Measurements from ENCODE around the gene PDE4D.

PDE4D gene

DNA sequence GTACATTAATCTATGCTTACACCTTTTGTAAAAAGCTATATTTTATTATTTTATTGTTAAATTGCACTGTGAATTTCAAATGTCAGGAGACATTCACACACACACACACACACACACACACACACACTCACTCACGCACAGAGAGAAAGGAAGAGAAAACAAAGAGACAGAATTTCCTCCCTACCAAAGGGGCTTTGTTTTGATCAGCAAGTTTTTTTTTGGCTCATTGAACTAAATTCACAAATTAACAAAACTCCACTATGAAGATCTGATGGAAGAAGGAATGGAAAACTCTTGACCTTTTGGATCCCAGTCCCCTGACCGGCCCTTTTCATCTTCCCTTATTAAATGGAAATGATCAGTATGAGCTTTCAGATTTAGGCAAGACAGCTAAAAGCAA, 161.2 kb downstream of the PDE4D start:
- DNase-seq, result no peak

- no peak for DNase-seq
Observed at GRCh38 chr5:59731809-59732208, 161.7 kb downstream of the PDE4D start.

GRCh38 chr5:59729820-59730219, 163.7 kb downstream of the PDE4D start:
- no peak for DNase-seq

DNA sequence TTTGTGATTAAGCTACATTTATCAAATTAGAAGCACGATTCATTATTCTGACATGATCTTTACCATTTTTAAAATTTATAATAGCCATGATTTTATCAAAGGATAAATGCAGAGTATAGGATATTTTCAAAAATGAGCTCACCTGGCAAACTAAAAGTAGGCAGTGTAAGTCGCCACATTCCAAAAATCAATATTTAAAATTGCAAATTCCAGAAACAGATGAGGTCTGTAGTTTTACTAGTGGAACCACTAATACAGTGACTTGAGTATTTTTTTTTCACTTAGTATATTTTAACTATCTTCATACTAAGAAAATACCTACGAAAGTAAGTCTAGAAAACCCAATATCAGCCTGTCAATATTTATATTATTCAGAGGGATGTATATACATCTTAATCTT, 164.2 kb downstream of the PDE4D start:
- DNase-seq, result no peak

DNA sequence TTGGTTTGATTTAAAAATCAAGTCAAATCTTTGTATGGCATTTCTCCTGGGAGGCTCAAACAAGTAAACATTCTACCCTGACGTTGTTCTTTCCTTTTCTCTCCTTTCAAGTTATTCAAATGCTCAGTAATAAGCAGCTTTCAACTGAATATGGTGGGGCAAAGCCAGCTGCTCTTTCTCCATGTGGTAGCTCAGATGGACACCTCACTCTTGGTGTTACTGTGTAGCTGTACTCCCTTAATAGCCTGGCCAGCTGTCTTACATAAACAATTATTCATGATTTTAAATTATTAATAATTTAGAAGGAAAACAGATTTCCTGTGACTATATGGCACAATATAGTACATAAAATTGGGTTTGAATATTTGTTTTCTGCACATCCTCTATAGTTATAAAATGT, 165.2 kb downstream of the PDE4D start:
- DNase-seq, result no peak

DNA sequence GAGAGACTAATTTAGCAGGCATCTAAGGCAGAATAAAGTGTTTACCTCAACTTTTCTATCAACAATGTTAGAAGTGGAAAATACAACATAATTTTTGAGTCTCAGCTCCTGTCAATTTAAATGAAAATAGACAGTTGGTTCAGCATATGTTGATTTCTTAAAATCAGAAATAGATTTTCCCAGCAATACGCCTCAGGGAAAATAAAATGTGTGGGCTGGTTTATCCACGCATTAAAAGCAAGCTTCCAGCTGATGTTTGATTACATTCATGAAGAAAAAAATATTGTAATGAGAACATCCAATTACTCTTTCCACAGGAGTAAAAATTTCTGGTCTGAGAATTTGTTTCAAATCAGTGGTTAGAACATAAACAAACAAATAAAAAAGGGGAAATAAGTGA, 166.3 kb downstream of the PDE4D start:
- DNase-seq, result no peak

DNA sequence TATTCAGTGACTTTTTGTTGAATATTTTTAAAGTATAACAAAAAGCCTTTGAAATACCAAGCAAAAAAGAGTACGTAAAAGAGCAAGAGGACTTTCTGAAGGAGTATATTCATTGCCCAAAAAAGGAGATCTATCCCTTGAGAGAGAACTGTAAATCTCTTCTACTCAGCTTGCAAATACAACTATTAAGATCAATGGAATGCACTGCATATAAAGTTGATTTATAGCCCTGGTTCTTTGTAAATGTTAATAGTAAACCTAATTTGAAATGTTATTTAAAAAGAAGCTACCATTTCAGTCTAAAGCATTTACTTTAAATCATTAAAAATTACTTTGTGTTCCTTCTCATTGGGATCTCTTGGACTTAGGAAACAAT, 168.1 kb downstream of the PDE4D start:
- no peak for DNase-seq

- DNase-seq, result no peak
Observed at GRCh38 chr5:59724482-59725391, 168.8 kb downstream of the PDE4D start.

DNA sequence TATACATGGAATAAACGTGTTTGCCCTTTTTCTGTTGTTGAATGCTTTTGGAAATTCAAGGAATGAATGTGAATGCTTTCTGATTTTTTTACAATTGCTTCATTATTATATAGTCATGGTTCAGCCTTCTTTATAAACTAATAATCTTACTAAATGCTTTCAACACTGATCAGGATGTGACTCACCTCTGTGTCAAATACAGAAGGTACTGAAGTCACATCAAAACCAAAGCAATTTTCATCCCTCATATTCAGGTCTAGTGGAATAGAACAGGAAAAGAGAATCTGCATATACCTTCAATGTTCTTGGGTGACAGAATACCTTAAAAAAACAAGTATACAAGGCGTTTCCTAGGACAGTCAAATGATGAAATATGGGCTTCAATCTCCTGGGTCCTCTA, 170.7 kb downstream of the PDE4D start:
- DNase-seq, result no peak

GRCh38 chr5:59721741-59722140, 171.8 kb downstream of the PDE4D start:
- no peak for DNase-seq

DNA sequence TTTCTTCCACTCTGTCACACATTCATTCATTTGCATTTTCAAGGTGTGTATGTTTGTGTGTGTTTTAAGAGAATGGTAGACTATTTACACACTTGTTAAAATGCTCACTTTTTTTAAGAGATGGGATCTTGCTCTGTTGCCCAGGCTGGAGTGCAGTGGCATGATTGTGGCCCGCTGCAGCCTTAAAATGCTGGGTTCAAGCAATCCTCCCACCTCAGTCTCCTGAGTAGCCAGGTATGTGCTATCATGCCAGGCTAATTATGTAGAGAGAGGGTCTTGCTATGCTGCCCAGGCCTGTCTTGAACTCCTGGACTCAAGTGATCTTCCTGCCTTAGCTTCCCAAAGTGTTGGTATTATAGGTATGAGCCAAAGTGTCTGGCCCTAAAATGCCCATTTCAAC, 173.5 kb downstream of the PDE4D start:
- DNase-seq, result no peak

DNA sequence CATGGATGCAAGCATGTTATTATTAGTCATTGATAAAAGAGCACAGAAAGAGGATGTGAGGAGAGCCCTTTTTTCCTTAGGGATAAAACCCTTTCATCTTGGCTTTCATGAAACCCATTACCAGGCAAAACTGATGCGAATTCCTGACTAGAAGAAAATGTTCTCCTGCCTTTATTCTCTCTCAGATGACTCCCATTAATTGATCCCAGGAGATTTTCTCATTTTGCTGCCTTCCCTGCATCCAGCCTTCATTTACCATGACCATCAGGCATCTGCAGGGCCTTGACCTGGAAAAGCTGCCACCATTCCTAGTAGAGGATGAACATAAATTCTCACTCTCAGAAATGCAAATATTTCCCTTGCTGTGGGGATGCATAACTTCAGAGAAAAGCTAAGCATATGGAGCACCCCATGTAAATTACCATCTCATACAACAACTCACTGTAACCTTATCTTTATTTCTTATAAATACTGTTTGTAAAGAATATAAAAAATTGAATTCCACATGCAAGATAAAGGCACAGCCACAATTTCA, 176.5 kb downstream of the PDE4D start:
- no peak for DNase-seq

- no peak for DNase-seq
Observed at GRCh38 chr5:59716029-59716428, 177.5 kb downstream of the PDE4D start.

GRCh38 chr5:59715228-59715627, 178.3 kb downstream of the PDE4D start:
- DNase-seq, result no peak

GRCh38 chr5:59713498-59713844, 180.1 kb downstream of the PDE4D start:
- no peak for DNase-seq

DNA sequence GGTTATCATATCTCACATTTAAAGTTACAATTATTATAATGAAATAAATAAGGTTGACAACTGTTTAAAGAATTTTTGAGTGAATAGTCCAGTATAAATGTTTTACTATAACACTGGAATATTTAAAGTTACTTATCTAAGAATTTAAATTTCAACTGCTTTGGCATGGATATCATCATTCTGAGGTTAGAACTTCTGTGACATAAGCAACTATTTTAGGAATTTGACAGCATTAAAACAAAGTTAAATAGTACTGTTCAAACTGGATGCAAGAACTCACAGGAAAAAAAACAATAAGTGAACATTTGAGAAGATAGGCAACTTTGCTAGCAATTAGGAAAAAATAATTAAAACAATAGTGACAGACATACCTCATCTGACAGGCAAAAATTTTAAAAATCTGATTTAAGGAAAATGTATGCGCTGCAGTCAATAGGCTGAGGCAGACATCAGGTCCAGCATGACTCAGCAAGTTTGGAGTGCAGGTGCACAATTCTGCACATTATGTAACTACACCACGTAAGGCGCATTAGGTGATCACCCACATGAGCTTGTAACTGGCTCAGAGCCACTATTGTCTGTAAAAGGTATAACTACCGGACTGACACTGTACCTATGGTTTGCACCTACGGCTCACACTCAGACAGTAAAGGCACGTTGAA, 180.6 kb downstream of the PDE4D start:
- DNase-seq, result no peak

- DNase-seq, result no peak
Observed at GRCh38 chr5:59711310-59711709, 182.2 kb downstream of the PDE4D start.

- no peak for DNase-seq
Observed at GRCh38 chr5:59709846-59710245, 183.7 kb downstream of the PDE4D start.

GRCh38 chr5:59709346-59709821, 184.1 kb downstream of the PDE4D start:
- no peak for DNase-seq

DNA sequence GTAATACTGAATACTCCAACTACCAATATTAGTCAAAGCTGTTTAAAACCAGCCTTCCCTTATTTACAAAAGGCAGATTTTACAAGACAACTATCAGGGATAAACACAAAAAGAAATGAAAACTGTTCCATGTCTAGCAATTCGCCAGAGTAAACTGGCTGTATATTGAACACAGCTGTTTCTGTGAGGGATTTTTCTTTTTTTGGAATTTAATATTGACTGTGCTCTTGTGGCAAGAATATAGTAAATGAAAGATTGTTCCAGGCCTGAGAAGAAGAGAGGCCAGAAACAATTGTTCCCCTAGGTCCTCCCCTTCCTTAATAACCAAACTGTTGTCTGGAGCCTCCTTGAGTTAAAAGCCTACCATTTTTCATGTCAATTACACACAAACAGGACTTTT, 188.6 kb downstream of the PDE4D start:
- no peak for DNase-seq

GRCh38 chr5:59703789-59704188, 189.7 kb downstream of the PDE4D start:
- DNase-seq, result no peak

DNA sequence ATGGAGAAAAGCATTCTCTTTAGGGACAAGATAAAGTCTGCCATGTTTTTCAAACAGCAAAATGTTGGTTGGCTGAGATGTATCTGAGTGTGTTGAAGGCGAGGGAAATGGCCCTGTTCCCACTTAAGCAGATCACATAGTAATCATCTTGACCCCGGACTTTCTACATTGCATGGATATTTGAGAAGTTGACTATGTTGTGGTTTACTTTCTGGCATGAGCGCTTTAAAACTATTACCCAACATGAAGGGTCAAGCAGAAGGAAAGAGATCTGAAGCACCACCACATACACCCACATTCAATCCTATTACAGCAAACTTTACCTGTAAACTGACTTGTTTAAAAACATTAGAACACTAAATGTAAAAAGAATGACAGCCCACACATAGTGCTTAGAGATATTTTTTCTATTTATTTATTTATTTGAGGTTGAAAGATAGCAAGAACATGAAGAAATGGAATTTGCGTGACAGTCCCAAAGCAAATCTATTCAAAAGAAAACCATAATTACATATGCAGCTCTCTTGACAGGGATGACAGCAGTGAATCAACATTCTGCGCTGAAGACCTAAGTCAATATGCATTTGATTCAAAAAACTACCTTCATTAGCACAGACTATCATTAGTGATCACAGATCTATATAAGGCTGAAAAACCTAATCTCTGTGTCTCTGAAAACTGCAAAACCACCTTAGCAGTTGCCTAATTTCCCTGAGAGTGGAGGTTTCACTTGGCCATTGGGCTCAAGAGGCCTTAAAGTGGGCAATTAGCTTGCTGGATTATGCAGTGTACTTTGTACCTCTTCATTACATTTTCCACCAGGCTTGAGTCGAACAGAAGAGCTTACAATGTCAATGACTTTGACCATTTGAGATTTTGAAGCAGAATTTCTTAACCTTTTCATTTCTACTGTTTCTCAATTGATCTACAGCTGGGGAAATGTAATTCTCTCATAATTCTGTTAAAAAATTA, 195.0 kb downstream of the PDE4D start:
- DNase-seq, result no peak

GRCh38 chr5:59694411-59694810, 199.1 kb downstream of the PDE4D start:
- DNase-seq, result no peak
